ENCODE results near the gene RNF38.
"Not testable (repeated sequence)": the region's sequence is repeated elsewhere in the genome, so short reads cannot be mapped to it uniquely, and the experiment has no call there.

The RNF38 gene

DNA sequence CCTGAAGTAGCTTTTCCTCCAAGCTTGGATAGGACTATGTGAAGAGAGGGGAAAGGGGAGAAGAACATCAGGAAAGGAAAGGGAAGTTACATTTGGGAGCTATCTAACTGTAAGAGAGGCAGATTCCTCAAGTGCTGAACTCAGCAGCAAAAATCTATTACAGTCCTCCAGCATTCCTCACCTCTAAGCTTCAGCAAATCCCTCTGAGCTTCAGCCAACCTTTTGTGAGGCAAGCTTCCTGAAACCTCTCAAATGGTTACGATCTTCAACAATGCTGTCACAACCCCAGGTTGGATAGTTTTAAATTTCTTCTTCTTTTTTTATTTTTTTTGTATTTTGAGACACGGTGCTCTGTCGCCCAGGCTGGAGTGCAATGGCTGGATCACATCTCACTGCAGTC, 2.5 kb upstream of the RNF38 start:
- no peak for DNase-seq

- no peak for DNase-seq
Measured at GRCh38 chr9:36401897-36402480, 1.9 kb upstream of the RNF38 start.

DNA sequence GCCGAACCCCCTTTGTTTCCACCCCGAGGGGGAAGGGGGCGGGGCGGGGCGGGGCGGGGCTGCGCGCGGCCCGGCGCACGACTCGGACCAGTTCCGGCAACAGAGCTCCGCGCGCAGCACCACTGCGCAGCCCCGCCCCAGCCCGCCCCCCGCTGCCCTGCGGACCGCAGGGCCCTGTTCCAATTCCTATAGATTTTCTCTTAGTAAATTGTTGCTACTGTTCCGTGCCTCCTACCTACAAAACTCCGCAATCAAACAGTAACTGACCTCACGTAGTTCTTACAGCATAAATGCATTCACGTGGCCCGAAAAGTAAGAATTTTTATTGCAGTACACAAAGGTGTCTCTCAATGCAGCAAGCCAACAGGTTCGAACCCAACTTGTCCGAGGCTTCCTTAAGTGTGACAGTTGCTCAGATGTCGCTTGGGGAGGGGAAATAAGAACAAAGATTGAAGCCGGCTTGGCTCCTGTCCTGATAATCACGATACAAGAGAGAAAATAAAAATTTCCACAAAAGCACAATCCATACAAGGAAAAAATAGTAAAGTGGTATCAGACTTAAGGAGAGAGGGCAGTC, 1.2 kb upstream of the RNF38 start:
- peak; percentile 86 to 93 for DNase-seq

DNA sequence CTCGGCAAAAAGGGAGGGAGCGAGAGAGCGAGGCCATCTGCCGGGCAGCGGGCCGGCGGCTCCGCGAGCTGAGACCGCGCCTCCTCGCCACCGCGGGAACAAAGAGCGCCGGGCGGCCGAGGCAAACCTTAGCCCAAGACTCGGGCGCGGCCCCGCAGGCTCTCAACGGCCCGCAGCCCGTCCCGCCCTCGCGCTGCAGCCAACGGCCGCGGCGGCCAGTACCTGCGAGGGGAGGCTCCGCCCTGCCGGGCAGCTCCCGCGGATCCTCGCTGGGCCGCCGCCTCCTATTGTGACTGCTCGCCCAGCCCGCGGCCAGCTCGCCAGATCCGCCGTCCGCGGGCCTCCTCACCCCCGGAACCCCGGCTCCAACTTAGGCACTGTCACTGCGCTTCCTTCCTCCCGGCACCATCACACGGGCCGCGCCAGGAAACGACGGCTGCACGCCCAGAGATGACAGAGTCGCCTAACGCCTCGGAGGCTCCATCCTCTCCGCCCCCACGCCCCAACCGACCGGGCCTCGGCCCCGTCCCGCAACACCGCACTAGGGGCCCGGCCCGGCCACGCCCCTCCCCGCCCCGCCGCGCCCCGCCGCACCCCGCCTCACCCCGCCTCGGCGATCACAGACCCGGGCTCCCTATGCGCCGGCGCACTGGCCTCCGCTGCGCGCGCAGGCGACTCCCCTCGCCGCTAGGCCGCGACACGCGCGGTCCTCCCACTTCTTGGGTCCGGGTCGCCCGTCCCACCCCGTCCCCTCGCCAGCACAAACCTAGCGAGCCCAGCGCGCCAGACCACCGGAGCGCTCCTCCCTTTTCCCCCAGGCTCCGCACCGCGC, 479 bp upstream of the RNF38 start:
- peak; percentile 86 to 94 for DNase-seq

DNA sequence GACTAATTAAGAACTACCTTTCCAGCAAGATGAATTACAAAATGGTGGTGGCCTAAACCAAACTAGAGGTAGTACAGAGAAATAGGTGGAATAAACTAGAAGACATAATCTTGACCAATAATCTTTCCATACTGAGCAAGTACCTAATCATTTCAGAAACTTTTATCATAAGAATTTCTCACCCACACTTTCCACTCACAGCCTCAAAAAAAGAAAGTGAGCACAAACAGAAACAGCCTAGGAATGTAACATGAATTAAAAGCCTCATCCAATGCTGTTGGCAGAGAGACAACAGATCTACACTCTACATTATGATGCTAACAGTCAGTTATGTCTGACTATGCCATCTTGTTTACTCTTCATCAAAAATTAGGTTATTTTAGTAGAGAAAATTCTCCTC, 1.3 kb downstream of the RNF38 start:
- no peak for DNase-seq

- no peak for DNase-seq
Measured at GRCh38 chr9:36396985-36397384, 3.1 kb downstream of the RNF38 start.

- DNase-seq = no peak
Measured at GRCh38 chr9:36392489-36392888, 7.6 kb downstream of the RNF38 start.

DNA sequence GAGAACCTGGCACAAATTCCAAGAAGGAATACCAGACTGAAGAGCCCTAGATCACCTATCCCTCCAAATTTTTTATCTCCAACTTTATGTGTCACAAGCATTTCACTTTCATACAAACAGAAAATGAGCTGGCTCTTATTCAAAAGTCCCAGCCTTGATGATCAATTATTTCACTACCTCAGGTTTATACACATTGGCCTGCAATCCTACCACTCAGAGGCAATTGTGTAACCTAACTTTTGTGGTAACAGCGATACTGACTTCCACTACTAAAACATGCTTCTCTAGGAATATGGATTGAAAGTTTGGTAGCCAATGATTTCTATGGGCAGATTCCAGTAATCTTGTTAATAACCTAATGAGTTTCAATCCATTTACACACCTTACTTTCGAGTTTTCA, 10.5 kb downstream of the RNF38 start:
- DNase-seq = no peak

DNA sequence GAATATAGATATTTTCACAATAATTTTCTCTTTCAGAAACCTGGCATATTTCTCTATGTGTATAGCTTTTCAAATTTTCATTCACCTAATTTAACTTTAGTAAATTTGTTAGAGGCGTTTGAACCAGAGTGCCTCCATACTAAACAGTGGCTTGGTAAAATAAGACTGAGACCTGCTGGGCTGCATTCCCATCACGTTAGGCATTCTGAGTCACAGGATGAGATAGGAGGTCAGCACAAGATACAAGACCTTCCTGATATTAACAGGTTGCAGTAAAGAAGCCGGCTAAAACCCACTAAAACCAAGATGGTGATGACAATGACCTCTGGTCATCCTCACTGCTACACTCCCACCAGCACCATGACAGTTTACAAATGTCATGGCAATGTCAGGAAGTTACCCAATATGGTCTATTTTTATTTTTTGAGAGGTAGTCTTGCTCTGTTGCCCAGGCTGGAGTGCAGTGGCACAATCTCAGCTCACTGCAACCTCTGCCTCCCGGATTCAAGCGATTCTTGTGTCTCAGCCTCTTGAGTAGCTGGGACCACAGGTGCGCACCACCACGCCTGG, 13.6 kb downstream of the RNF38 start:
- DNase-seq = not testable (repeated sequence)

- no peak for DNase-seq
Measured at GRCh38 chr9:36382484-36382883, 17.6 kb downstream of the RNF38 start.

DNA sequence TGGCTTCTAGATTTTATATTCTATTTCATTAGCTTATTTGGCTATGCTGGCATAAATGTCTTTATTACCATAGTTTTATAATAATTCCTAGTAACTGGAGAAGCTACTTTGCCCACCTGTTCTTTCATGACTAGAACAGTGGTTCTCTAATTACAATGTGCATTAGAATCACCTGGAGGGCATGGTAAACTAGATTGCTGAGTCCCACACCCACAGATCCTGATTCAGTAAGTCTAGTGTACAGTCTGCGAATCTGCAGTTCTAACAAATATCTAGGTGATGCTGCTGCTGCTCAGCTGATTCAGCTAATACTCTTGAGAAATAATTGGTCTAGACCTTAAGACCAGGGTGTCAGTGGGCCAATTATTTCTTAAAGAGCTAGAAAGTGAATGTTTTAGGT, 35.5 kb downstream of the RNF38 start:
- DNase-seq = no peak

GRCh38 chr9:36363448-36363847, 36.6 kb downstream of the RNF38 start:
- DNase-seq = no peak

- DNase-seq = no peak
Measured at GRCh38 chr9:36358486-36358885, 41.6 kb downstream of the RNF38 start.

DNA sequence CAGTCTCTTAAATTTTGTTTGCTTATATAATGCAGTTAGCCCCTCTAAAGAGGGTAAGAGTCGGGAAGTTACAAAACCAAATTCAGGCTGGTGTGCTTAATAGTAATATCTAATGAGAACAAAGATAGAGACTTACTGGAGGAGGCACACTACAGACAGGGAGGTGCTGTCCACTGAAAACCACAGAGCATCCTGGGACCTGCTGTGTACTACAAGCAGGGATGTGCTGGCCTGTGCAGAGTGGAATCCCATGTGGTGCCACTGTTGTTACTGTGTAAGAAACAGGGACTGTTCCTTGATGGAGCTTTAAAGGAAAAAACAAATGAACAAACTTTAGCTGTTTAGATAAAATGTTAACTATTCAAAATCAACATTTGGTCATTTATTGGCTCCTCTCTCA, 42.4 kb downstream of the RNF38 start:
- DNase-seq = no peak

DNA sequence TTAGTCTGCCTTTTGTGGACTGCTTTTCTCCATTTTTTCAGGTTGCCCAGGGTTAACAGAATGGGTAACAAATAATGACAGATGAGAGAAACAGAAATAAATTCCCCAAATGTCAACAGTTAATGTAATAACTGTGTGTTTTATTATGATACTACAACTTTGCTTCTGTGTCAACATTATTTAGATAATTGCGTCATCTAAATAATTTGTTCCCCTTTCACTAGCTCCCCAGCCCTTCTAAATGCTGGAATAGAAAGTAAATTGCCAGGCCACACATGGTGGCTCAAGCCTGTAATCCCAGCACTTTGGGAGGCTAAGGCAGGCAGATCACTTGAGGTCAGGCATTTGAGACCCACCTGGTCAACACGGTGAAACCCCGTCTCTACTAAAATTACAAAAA, 53.5 kb downstream of the RNF38 start:
- no peak for DNase-seq

GRCh38 chr9:36345103-36345846, 54.8 kb downstream of the RNF38 start:
- DNase-seq = no peak

DNA sequence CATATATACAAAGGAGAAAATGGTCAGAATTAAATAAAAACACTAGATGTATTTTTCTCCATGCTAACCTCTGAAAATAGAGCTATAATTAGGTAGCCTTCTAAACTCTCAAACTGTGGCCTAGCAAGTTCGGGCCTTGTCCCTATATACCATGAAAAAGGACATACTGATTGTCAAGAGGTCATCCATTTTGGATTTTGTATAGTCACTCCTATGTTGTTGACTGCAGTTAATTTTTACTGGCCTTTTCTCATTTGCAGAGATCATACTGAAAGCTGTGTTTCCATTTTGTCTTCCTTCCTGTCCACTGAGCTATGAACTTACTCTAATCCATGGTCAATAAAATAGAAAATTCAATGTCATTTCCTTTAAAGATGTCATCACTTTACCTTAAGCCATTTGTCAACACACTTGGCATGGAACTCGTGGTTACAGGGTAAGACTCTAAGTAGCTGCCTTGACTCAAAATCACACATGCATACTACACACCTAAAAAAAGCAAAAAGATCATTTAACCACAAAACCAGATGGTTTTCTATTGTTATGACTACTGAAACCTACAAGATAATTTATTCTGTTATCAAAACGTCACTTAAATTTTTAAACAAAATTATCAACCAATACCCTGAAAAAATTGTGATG, 58.0 kb downstream of the RNF38 start:
- no peak for DNase-seq

GRCh38 chr9:36337865-36338264, 62.2 kb downstream of the RNF38 start:
- DNase-seq = no peak

- DNase-seq = no peak
Measured at GRCh38 chr9:36337002-36337401, 63.1 kb downstream of the RNF38 start.

DNA sequence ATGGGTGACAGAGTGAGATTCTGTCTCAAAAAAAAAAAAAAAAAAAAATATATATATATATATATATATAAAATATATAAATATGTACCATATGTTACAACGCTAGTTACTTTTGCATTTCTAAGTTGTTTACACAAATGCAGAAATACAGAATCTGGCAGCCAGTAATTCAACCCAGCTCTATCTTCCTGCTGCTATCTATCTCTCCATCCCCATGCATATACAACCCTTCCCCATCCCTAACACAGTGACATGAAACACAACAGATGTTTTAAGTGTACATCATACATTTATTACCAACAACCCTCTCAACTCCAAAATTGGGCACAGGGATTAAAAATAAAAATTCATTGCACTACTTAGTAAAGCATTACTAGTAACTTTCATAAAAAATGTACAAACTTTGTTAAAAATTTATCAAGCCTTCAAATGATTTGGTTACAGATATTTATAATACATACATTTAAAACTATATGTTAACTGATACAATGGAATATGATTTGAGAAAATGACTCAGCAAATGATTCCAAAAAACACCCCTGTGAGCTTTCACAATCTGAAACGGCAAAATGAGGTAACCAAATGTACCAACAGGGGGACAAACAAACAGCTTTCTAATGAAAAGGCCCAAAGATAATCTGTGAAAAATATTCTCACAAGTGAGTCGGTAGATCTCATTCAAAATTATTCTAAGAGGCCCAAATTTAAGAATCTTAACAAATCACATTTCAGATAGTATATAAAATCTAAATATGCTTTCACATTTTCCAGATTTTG, 63.8 kb downstream of the RNF38 start:
- DNase-seq = no peak

DNA sequence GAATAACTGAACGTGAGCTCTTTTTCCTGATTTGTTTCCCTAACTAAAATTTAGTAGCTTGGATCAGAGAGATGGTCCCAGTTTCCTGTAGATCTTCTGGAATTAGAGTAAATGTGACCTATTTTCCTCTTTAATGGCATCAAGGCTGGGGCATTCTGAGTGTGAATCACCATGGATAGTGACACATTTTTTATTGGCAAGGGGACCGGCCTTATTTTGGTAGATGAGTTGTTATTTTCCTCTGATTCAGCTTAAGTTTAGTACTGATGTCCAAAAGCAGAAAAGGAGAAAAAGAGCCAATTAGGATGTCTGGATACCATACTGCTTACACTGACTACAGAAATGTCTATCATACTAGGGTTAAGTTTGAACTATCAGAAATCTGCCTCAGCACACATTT, 68.1 kb downstream of the RNF38 start:
- no peak for DNase-seq
